K562 (cell line): Measurements from ENCODE around the gene ARHGAP12. TPM values are rescaled to one million over a fixed set of nuclear protein-coding genes. Genes with fewer than 3 reads are reported as not detected.

Experiments used
- ATAC-seq: fragments of 200-7000 bp; cut with Tn5 transposase; 3 replicates; pipeline ENCODE4 v1.9.1; 2020; ENCODE audit warnings: moderate library complexity
- BruUV-seq: library from RNA; stranded (reverse); fragments of 400-500 nt; replicated peaks from 2 replicates; lab custom pipeline; 2021; lab: Mats Ljungman, UMichigan
- CTCF ChIA-PET: fragments of 300-600 bp; formaldehyde crosslinking; extraction: SDS; loops from one replicate; lab custom pipeline; 2021; ENCODE audit warnings: low intra/inter-chr PET ratio; lab: Yijun Ruan, JAX
- POLR2A ChIA-PET: fragments of 300-600, 350-650 bp; sonication (Branson Sonifier 250); formaldehyde crosslinking; extraction: SDS; loops from one replicate; lab custom pipeline; 2021; ENCODE audit warnings: antibody characterized with exemption, inconsistent platforms; lab: Yijun Ruan, JAX
- DNase-seq, 4 experiments: peaks; one replicate each; pipeline versions ENCODE4 v3.0.0 to v3.0.0-alpha.2; 2011 to 2018; ENCODE audit warnings: low spot score in 3 of 4, mixed read lengths in 3 of 4; ENCODE audit errors: extremely low read depth in 1 of 4
- FAIRE-seq: peaks from 2 replicates; lab custom pipeline; 2011; peaks lifted over from hg19 to GRCh38; lab: Jason Lieb, UNC
- H2AFZ ChIP-seq: 2 replicates; pipeline ENCODE4 v1.6.0; 2011; ENCODE audit warnings: low read depth, low read length, control low read depth, inconsistent platforms
- H3K27ac ChIP-seq: fragments of 200-600 bp; 3 replicates; pipeline ENCODE4 v1.8.0; 2011; ENCODE audit warnings: low read depth, mild to moderate bottlenecking, control low read depth, inconsistent platforms, low read length, moderate library complexity, mixed read lengths; ENCODE audit errors: extremely low read depth
- H3K27me3 ChIP-seq, 2 experiments: fragments of 300-600 bp in 1 of 2; 2 replicates in 1 of 2; 3 replicates in 1 of 2; pipeline versions ENCODE4 v1.6.0 to v1.8.0; 2011; ENCODE audit warnings: inconsistent platforms in 2 of 2, low read length in 2 of 2, mild to moderate bottlenecking in 1 of 2, mixed read lengths in 1 of 2, moderate library complexity in 1 of 2; ENCODE audit not compliant: control insufficient read depth in 2 of 2, insufficient read depth in 2 of 2
- H3K36me3 ChIP-seq: fragments of 300-600 bp; 3 replicates; pipeline ENCODE4 v1.8.0; 2011; ENCODE audit warnings: mild to moderate bottlenecking, low read length, inconsistent platforms; ENCODE audit not compliant: control insufficient read depth, insufficient read depth
- H3K4me1 ChIP-seq, 2 experiments: fragments of 200-600 bp in 1 of 2; replicated peaks in 1 of 2; 2 replicates in 1 of 2; 3 replicates in 1 of 2; pipeline versions ENCODE4 v1.5.1 to v1.8.0; 2011; ENCODE audit warnings: inconsistent platforms in 2 of 2, low read length in 2 of 2, mild to moderate bottlenecking in 1 of 2, mixed read lengths in 1 of 2, moderate library complexity in 1 of 2; ENCODE audit not compliant: control insufficient read depth in 2 of 2, insufficient read depth in 2 of 2
- H3K4me2 ChIP-seq: 2 replicates; pipeline ENCODE4 v1.6.1; 2011; ENCODE audit warnings: low read length, control low read depth, inconsistent platforms, mixed read lengths; ENCODE audit not compliant: insufficient read depth
- H3K4me3 ChIP-seq: fragments of 200-600 bp; sonication (generic), shearing (Covaris generic); 2 replicates; pipeline ENCODE4 v1.5.1; 2016; ENCODE audit warnings: control low read depth, inconsistent platforms
- H3K79me2 ChIP-seq: fragments of 200-600 bp; 3 replicates; pipeline ENCODE4 v1.8.0; 2011; ENCODE audit warnings: low read length, inconsistent platforms; ENCODE audit not compliant: control insufficient read depth, insufficient read depth
- H3K9ac ChIP-seq, 2 experiments: 2 replicates each; pipeline versions ENCODE4 v1.6.0 to v1.6.1; 2011; ENCODE audit warnings: low read depth in 2 of 2, low read length in 2 of 2, control low read depth in 1 of 2, inconsistent platforms in 1 of 2, mild to moderate bottlenecking in 1 of 2, mixed read lengths in 1 of 2; ENCODE audit not compliant: insufficient read depth in 1 of 2
- H3K9me1 ChIP-seq: one replicate; pipeline ENCODE4 v1.6.0; 2011; ENCODE audit warnings: inconsistent platforms, mild to moderate bottlenecking, low read length, moderate library complexity; ENCODE audit not compliant: control insufficient read depth, insufficient read depth
- H3K9me3 ChIP-seq: replicated peaks from 2 replicates; pipeline ENCODE4 v1.5.1; 2011; ENCODE audit warnings: low read depth, low read length, inconsistent platforms; ENCODE audit not compliant: control insufficient read depth, insufficient read depth
- H4K20me1 ChIP-seq: replicated peaks from 2 replicates; pipeline ENCODE4 v1.6.1; 2011; ENCODE audit warnings: low read length, inconsistent platforms, mixed read lengths; ENCODE audit not compliant: control insufficient read depth, insufficient read depth
- EP400 ChIP-seq: fragments of 450-650 bp; IDR thresholded peaks from 2 replicates; pipeline ENCODE4 v1.6.1; 2017; ENCODE audit warnings: antibody characterized with exemption, mild to moderate bottlenecking, moderate library complexity
- KDM1A ChIP-seq, 2 experiments: fragments of 450-650 bp; IDR thresholded peaks; 2 replicates each; pipeline ENCODE4 v1.6.1; 2016; ENCODE audit warnings: mild to moderate bottlenecking in 2 of 2
- KLF16 ChIP-seq: IDR thresholded peaks from 2 replicates; pipeline ENCODE4 v1.6.1; 2016; ENCODE audit warnings: antibody characterized with exemption
- POLR2G ChIP-seq: fragments of 200-400 bp; formaldehyde crosslinking; IDR thresholded peaks from 2 replicates; pipeline ENCODE4 v1.6.1; 2017; ENCODE audit warnings: low read depth, mild to moderate bottlenecking, antibody characterized with exemption, low read length, moderate library complexity
- RAD51 ChIP-seq: fragments of 450-650 bp; IDR thresholded peaks from 2 replicates; pipeline ENCODE4 v1.7.1; 2016; ENCODE audit warnings: low read depth, mild to moderate bottlenecking, borderline replicate concordance
- TARDBP ChIP-seq: fragments of 450-650 bp; IDR thresholded peaks from 2 replicates; pipeline ENCODE4 v1.6.1; 2016
- ZNF311 ChIP-seq: fragments of 250-450 bp; sonication (Bioruptor Pico); IDR thresholded peaks from 2 replicates; pipeline ENCODE4 v1.4.0; 2020; ENCODE audit warnings: mild to moderate bottlenecking, moderate library complexity
- ZNF347 ChIP-seq: fragments of 450-650 bp; formaldehyde crosslinking; IDR thresholded peaks from 2 replicates; pipeline ENCODE4 v1.4.0; 2020; ENCODE audit warnings: low read depth, mild to moderate bottlenecking, moderate library complexity
- ZNF431 ChIP-seq: sonication (generic); formaldehyde crosslinking; IDR thresholded peaks from 2 replicates; pipeline ENCODE4 v1.8.0; 2022; ENCODE audit warnings: mild to moderate bottlenecking, missing genetic modification reagents
- ZNF57 ChIP-seq: fragments of 450-650 bp; formaldehyde crosslinking; IDR thresholded peaks from 2 replicates; pipeline ENCODE4 v1.4.0; 2020; ENCODE audit warnings: mild to moderate bottlenecking, moderate library complexity
- ZNF77 ChIP-seq: fragments of 250-450 bp; sonication (Bioruptor Pico); IDR thresholded peaks from 2 replicates; pipeline ENCODE4 v1.5.0; 2020
- WGBS: fragments of 100-300 bp; shearing (Covaris generic); methylation state at CpG from one replicate; pipeline ENCODE4 v1.1.6; 2016; ENCODE audit warnings: low coverage, mixed read lengths; ENCODE audit not compliant: insufficient coverage; ENCODE audit errors: missing lambda C conversion rate; 5-methylcytosine and 5-hydroxymethylcytosine counted together
- in situ Hi-C: fragments of 300-500 bp; cut with MboI; formaldehyde crosslinking; loops from 4 replicates; pipeline ENCODE4 v1.15.0; 2018; ENCODE audit warnings: inconsistent platforms, mixed read lengths
- intact Hi-C: fragments of 100-400 bp; cut with micrococcal nuclease; formaldehyde crosslinking; loops from 2 replicates; pipeline ENCODE4 v1.14.2; 2022
- polyA plus RNA-seq, 8 experiments: library from polyadenylated mRNA; depleted of rRNA in 4 of 8; stranded (reverse) in 5 of 8; unstranded in 3 of 8; fragments of >200 nt; fragmentation: Nextera tagmentation in 2 of 8; fragmentation: Illumina TruSeq in 1 of 8; extraction: Ambion mirVana in 2 of 8; extraction: Trizol in 1 of 8; gene quantifications; 2 replicates each; pipeline versions ENCODE4 v1.2.1 to v1.2.3, GENCODE V29; 2011 to 2014; ENCODE audit warnings: inconsistent platforms in 1 of 8, missing spikeins in 1 of 8
- total RNA-seq, 7 experiments: library from RNA; depleted of rRNA in 6 of 7; stranded (reverse); fragments of >200 nt in 6 of 7; fragmentation: Illumina TruSeq in 2 of 7; extraction: Trizol in 2 of 7; gene quantifications; 2 replicates each; pipeline versions ENCODE4 v1.2.1 to v1.2.3, GENCODE V29; 2011 to 2021; ENCODE audit warnings: low replicate concordance in 1 of 7
- TF ChIP-seq, protein P1 (sequence below), 2 experiments: IDR thresholded peaks in 1 of 2; conservative IDR thresholded peaks in 1 of 2; 2 replicates each; pipeline ENCODE4 v1.6.1; 2016; ENCODE audit warnings: low read depth in 2 of 2, mild to moderate bottlenecking in 1 of 2, missing compliant biosample characterization in 1 of 2, missing genetic modification characterization in 1 of 2, moderate library complexity in 1 of 2
- TF ChIP-seq, protein P2 (sequence below): IDR thresholded peaks from 2 replicates; pipeline ENCODE4 v1.6.1; 2016; ENCODE audit warnings: missing genetic modification characterization, missing compliant biosample characterization

Gene ARHGAP12
- total and polyA plus RNA-seq, 9 of the 15 experiments (the other 6 are each of a cell fraction or from before 2014, with no cell fraction given) = 4.4 to 18.7 (median 10.1) TPM

DNA sequence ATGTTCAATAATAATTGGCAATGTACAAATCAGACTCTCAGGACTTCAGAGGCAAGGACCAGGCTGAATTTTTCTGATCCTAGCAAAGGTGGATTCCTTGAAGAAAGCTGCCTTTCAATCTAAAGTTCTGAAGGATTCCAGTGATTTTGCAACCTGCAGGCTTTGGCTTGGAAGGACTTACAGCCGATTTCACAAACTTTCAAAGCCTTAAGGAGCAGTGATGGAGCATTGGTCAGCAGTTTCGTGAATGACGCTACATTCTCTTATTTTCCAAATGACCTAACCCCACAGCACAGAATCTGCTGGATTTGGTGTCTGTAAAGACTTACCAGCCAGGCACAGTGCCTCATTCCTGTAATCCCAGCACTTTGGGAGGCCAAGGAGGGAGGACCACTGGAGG lies 167.5 kb downstream of the ARHGAP12 start:
- Histone ChIP-seq H4K20me1 (no peaks in the 10 kb centered on the region), H2AFZ (0 out of 2 replicates have a peak overlapping the region, but pooled peaks have one; percentile 95), H3K4me3 (no peak overlapping the region), H3K4me1 (peaks cover 5 to 10% of the 10 kb centered on the region in 2 experiments; a peak in 4 of 5 replicates), H3K9me3 (no peaks in the 10 kb centered on the region), H3K36me3 (no peaks in the 10 kb centered on the region), H3K79me2 (no peaks in the 10 kb centered on the region), H3K9ac (no peak overlapping the region), H3K27me3 (peaks cover 15 to 24% of the 10 kb centered on the region in 2 experiments; a peak in 4 of 5 replicates), H3K4me2 (no peak overlapping the region), H3K27ac (no peak overlapping the region), H3K9me1 (no peaks in the 10 kb centered on the region)
- ATAC-seq (no peak), DNase-seq (no peak), FAIRE-seq (no peak)
- CTCF ChIA-PET = no interaction called here
- 8% methylated on average over 3 of the region's 3 CpGs for WGBS
- BruUV-seq = no TSS peak
- TF ChIP-seq ZNF347 (CRISPR knock-in tag) (no peak), POLR2G (no peak), ZNF77 (no peak), EP400 (no peak), ZNF311 (CRISPR knock-in tag) (no peak), ZNF431 (no peak), RAD51 (no peak), TARDBP (no peak), ZNF57 (no peak), KDM1A (IDR thresholded peaks at IDR 0.05) (no peak), KLF16 (no peak)
- TF ChIP-seq, protein P1, sequence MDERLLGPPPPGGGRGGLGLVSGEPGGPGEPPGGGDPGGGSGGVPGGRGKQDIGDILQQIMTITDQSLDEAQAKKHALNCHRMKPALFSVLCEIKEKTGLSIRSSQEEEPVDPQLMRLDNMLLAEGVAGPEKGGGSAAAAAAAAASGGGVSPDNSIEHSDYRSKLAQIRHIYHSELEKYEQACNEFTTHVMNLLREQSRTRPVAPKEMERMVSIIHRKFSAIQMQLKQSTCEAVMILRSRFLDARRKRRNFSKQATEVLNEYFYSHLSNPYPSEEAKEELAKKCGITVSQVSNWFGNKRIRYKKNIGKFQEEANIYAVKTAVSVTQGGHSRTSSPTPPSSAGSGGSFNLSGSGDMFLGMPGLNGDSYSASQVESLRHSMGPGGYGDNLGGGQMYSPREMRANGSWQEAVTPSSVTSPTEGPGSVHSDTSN (CRISPR knock-in tag; IDR thresholded peaks at IDR 0.05; ENCODE audit: low read depth) = no peak
- TF ChIP-seq, protein P1 (tag; conservative IDR thresholded peaks at IDR 0.05; ENCODE audit: low read depth) = no peak
- TF ChIP-seq, protein P2, sequence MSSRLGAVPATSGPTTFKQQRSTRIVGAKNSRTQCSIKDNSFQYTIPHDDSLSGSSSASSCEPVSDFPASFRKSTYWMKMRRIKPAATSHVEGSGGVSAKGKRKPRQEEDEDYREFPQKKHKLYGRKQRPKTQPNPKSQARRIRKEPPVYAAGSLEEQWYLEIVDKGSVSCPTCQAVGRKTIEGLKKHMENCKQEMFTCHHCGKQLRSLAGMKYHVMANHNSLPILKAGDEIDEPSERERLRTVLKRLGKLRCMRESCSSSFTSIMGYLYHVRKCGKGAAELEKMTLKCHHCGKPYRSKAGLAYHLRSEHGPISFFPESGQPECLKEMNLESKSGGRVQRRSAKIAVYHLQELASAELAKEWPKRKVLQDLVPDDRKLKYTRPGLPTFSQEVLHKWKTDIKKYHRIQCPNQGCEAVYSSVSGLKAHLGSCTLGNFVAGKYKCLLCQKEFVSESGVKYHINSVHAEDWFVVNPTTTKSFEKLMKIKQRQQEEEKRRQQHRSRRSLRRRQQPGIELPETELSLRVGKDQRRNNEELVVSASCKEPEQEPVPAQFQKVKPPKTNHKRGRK = no peak
- POLR2A ChIA-PET = interaction anchor here (0.9 kb wide), 1 partner anchor 11 kb away, joined by 3 read pairs; no protein-coding TSS in a partner anchor
- in situ Hi-C loops = no loop called here
- intact Hi-C loops = no loop called here
